ENCODE measurements around the gene ZNF580. TPM values are rescaled to one million over a fixed set of nuclear protein-coding genes. Genes with fewer than 3 reads are reported as not detected.

The ZNF580 gene
- total and polyA plus RNA-seq, 10 of the 15 experiments (the other 5 are each of a cell fraction or from before 2014, with no cell fraction given), result 2.3 to 31.8 (median 10.0) TPM

GRCh38 chr19:55655648-55656040, 14.8 kb downstream of the ZNF580 start:
- RAD21 ChIA-PET (ENCODE audit: unreplicated experiment), result interaction anchor here (1.2 to 2.3 kb wide), 3 partner anchors 21 to 154 kb away, joined by 4 to 14 read pairs (median 9); no protein-coding TSS in a partner anchor
- H3K79me2 ChIP-seq (ENCODE audit: control insufficient read depth, insufficient read depth, low read length), result peaks cover 58% of the 10 kb centered on the region
- SMC1A ChIA-PET (ENCODE audit: uncharacterized antibody, unreplicated experiment), result interaction anchor here (3.2 kb wide), 1 partner anchor 16 kb away, joined by 15 read pairs; no protein-coding TSS in a partner anchor
- no peaks in the 10 kb centered on the region for H3K27me3 ChIP-seq (replicated peaks in 1 of 2; ENCODE audit: control insufficient read depth in 2 of 2, insufficient read depth in 2 of 2, low read length in 1 of 2)
- POLR2A ChIA-PET, result interaction anchor here (2.0 kb wide), 1 partner anchor 16 kb away, joined by 5 read pairs; no protein-coding TSS in a partner anchor
- H3K36me3 ChIP-seq (ENCODE audit: control insufficient read depth in 2 of 2, insufficient read depth in 2 of 2, low read length in 1 of 2), result peaks cover 2 to 21% of the 10 kb centered on the region in 2 experiments; a peak in 3 of 4 replicates
- peak overlapping the region; percentile 94 for H3K4me3 ChIP-seq
- peaks cover 12% of the 10 kb centered on the region for H3K4me1 ChIP-seq (ENCODE audit: control insufficient read depth, insufficient read depth, low read length)
- H3K4me2 ChIP-seq (ENCODE audit: control insufficient read depth, insufficient read depth), result peak overlapping the region; percentile 94
- CTCF ChIA-PET, result interaction anchor here (2.1 to 2.3 kb wide), 2 partner anchors 16 to 23 kb away, joined by 12 to 14 read pairs; no protein-coding TSS in a partner anchor
- intact Hi-C loops (cut with micrococcal nuclease; ENCODE audit: unreplicated experiment) (loop anchor here (2.0 kb wide), 1 partner anchor 23 kb away; no protein-coding TSS in a partner anchor), in situ Hi-C loops (cut with MboI) (loop anchor here (10.0 to 25.0 kb wide), 2 partner anchors 1191 to 1518 kb away; partner anchors contain the start of genes CNOT3 and LENG9)
- BruUV-seq (replicated peaks), result TSS peak; percentile 67
- no peak for ATAC-seq
- H2AFZ ChIP-seq (ENCODE audit: control insufficient read depth, low read depth, low read length), result peak overlapping the region; percentile 19
- no peaks in the 10 kb centered on the region for H3K9me3 ChIP-seq (replicated peaks; ENCODE audit: control insufficient read depth, insufficient read depth, low read length)
- under 1% methylated on average over 15 of the region's 19 CpGs for WGBS (ENCODE audit: insufficient coverage, insufficient replicate concordance, low lambda C conversion rate, missing lambda C conversion rate)
- DNase-seq (ENCODE audit: low read depth, low spot score), result no peak
- peak overlapping the region; percentile 100 for H3K27ac ChIP-seq (ENCODE audit: control insufficient read depth, insufficient read depth)
- FAIRE-seq, result no peak
- peaks cover 11% of the 10 kb centered on the region for H4K20me1 ChIP-seq (ENCODE audit: control insufficient read depth, insufficient read depth)
- peak overlapping the region; percentile 98 for H3K9ac ChIP-seq (ENCODE audit: control insufficient read depth, insufficient read depth, low read length)
- TF ChIP-seq RAD21 (IDR thresholded peaks at IDR 0.05; ENCODE audit: insufficient read depth, low read depth, low read length) (no peak), NFYB (IDR thresholded peaks at IDR 0.05; ENCODE audit: insufficient read depth, low read depth, low read length) (no peak), EP300 (IDR thresholded peaks at IDR 0.05; ENCODE audit: borderline replicate concordance in 1 of 2, control insufficient read depth in 1 of 2, low read depth in 2 of 2, low read length in 2 of 2) (no peak), RELB (IDR thresholded peaks at IDR 0.05; ENCODE audit: low read depth) (peak; percentile 72), MEF2A (IDR thresholded peaks at IDR 0.05; ENCODE audit: insufficient read depth, low read depth, low read length) (0 out of 2 replicates have a peak, but pooled peaks have one; percentile 22), SMAD5 (IDR thresholded peaks at IDR 0.05; ENCODE audit: low read depth) (peak; percentile 25; the same call in 1 of the 2 replicates), CTCF (IDR thresholded peaks at IDR 0.05 in 2 of 3, conservative IDR thresholded peaks at IDR 0.05 in 1 of 3; ENCODE audit: control insufficient read depth in 2 of 3, extremely low read depth in 1 of 3, insufficient read depth in 1 of 3, low read depth in 3 of 3, low read length in 3 of 3) (no peak), MLLT1 (IDR thresholded peaks at IDR 0.05) (0 out of 2 replicates have a peak, but pooled peaks have one; percentile 17), NKRF (conservative IDR thresholded peaks at IDR 0.05) (peak; percentile 75; the same call in 1 of the 2 replicates), BHLHE40 (IDR thresholded peaks at IDR 0.05; ENCODE audit: borderline replicate concordance in 1 of 2, low read depth in 2 of 2, low read length in 1 of 2) (0 out of 4 replicates have a peak, but pooled peaks of 1 of the 2 experiments have one; percentile 37), SMC3 (IDR thresholded peaks at IDR 0.05; ENCODE audit: borderline replicate concordance, low read length) (peak; percentile 13; the same call in 1 of the 2 replicates)
